B cell (primary cell): ENCODE results near the gene CTBP2.

Source experiments
- EZH2 ChIP-seq: IDR thresholded peaks from 2 replicates; pipeline ENCODE4 v1.6.1; 2012; ENCODE audit warnings: borderline replicate concordance, low read depth, mild to moderate bottlenecking, moderate library complexity, low read length; ENCODE audit not compliant: insufficient read depth, poor library complexity, severe bottlenecking
- TF ChIP-seq, protein P1 (sequence below): fragments of 200-600 bp; IDR thresholded peaks from one replicate; pipeline ENCODE4 v1.8.0; 2022; ENCODE audit warnings: antibody characterized with exemption, mild to moderate bottlenecking

DNA sequence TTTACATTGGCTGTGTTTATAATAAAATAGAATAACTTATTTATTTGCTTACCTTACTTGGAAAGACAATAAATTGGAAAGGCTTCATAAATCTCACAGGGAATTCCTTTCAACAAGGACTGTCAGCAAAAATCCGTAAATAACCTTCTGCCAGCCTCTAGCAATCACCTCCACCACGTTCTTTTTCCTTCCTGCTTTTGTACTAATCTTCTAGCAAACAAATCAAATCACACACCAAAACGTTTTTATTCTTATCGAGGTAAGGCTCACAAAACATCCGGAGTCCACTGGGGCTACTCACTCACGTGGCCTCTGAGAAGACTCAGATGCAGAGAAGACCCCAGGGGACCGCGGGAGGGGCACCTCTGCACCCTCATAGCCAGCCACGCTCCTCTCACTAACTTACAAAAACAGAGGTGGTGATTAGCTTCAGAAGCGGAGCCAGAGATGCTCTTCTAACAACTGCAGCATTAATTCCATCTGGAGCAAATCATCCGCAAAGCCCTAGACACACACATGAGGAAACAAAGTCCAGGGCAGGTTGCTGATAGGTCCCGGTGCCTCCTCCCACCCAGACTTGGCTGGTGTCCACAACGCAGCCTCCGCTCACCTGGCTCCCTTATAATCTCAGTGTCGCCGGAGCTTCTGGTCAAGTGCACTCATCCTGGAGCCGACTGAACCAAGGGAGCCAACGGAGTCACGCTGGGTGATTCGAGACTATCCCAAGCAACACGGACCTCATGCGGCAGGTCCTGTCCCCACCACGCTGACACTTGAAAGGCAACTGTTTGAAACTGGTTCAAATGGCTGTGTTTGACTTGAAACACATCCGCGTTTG is 22.5 kb downstream of the CTBP2 start:
- TF ChIP-seq, protein P1, sequence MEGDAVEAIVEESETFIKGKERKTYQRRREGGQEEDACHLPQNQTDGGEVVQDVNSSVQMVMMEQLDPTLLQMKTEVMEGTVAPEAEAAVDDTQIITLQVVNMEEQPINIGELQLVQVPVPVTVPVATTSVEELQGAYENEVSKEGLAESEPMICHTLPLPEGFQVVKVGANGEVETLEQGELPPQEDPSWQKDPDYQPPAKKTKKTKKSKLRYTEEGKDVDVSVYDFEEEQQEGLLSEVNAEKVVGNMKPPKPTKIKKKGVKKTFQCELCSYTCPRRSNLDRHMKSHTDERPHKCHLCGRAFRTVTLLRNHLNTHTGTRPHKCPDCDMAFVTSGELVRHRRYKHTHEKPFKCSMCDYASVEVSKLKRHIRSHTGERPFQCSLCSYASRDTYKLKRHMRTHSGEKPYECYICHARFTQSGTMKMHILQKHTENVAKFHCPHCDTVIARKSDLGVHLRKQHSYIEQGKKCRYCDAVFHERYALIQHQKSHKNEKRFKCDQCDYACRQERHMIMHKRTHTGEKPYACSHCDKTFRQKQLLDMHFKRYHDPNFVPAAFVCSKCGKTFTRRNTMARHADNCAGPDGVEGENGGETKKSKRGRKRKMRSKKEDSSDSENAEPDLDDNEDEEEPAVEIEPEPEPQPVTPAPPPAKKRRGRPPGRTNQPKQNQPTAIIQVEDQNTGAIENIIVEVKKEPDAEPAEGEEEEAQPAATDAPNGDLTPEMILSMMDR = no peak
- TF ChIP-seq EZH2 = no peak
